ENCODE results near the gene RTN4R.
A peak's percentile ranks its signal among the peaks of the same experiment; 100 is the strongest.
"Not testable (repeated sequence)": the region's sequence is repeated elsewhere in the genome, so short reads cannot be mapped to it uniquely, and the experiment has no call there.

Gene RTN4R

GRCh38 chr22:20263404-20264281 is 4.5 kb downstream of the RTN4R start:
- CTCF ChIA-PET, result interaction anchor here (1.0 kb wide), 1 partner anchor 14 kb away, joined by 3 read pairs; no protein-coding TSS in a partner anchor
- WGBS (ENCODE audit: insufficient coverage), result 90% methylated on average over 11 of the region's 17 CpGs

GRCh38 chr22:20262582-20263147 is 5.5 kb downstream of the RTN4R start:
- Histone ChIP-seq H3K9me3 (ENCODE audit: control extremely low read depth in 1 of 5, control insufficient read depth in 4 of 5, insufficient read depth in 2 of 5, low read depth in 1 of 5, low read length in 4 of 5) (no peaks in the 10 kb centered on the region), H3K27me3 (replicated peaks in 2 of 5; ENCODE audit: control insufficient read depth in 4 of 5, insufficient read depth in 5 of 5, low read length in 4 of 5) (peaks cover 0 to 2% (median 0%) of the 10 kb centered on the region in 5 experiments), H3K4me1 (ENCODE audit: control extremely low read depth in 1 of 4, control insufficient read depth in 4 of 4, insufficient read depth in 4 of 4, low read length in 3 of 4) (peaks cover 0 to 10% (median 8%) of the 10 kb centered on the region in 4 experiments), H3K4me3 (ENCODE audit: control insufficient read depth in 1 of 7, extremely low read depth in 1 of 7, insufficient read depth in 4 of 7, low read depth in 2 of 7, low read length in 6 of 7) (no peak overlapping the region), H3K36me3 (ENCODE audit: control insufficient read depth in 4 of 4, insufficient read depth in 4 of 4, low read length in 3 of 4) (no peaks in the 10 kb centered on the region), H3K27ac (ENCODE audit: insufficient read depth in 1 of 2, low read depth in 1 of 2, low read length in 2 of 2, poor library complexity in 1 of 2, severe bottlenecking in 2 of 2) (no peak overlapping the region)
- WGBS (ENCODE audit: insufficient coverage), result 92% methylated on average over 7 of the region's 7 CpGs
- POLR2A ChIA-PET, result interaction anchor here (0.6 kb wide), 1 partner anchor 217 kb away, joined by 3 read pairs; no protein-coding TSS in a partner anchor
- DNase-seq, result no peak
- CTCF ChIA-PET, result no interaction called here

More at GRCh38 chr22:20263404-20264281, 4.5 kb downstream of the RTN4R start:
- H3K9me3 ChIP-seq (ENCODE audit: control extremely low read depth in 1 of 5, control insufficient read depth in 4 of 5, insufficient read depth in 2 of 5, low read depth in 1 of 5, low read length in 4 of 5); H3K36me3 ChIP-seq (ENCODE audit: control insufficient read depth in 4 of 4, insufficient read depth in 4 of 4, low read length in 3 of 4); H3K27me3 ChIP-seq (replicated peaks in 2 of 5; ENCODE audit: control insufficient read depth in 4 of 5, insufficient read depth in 5 of 5, low read length in 4 of 5); H3K4me3 ChIP-seq (ENCODE audit: control insufficient read depth in 1 of 7, extremely low read depth in 1 of 7, insufficient read depth in 4 of 7, low read depth in 2 of 7, low read length in 6 of 7); DNase-seq; H3K27ac ChIP-seq (ENCODE audit: insufficient read depth in 1 of 2, low read depth in 1 of 2, low read length in 2 of 2, poor library complexity in 1 of 2, severe bottlenecking in 2 of 2); POLR2A ChIA-PET: not testable (repeated sequence)
- H3K4me1 ChIP-seq (ENCODE audit: control extremely low read depth in 1 of 4, control insufficient read depth in 4 of 4, insufficient read depth in 4 of 4, low read length in 3 of 4), result peaks cover 0 to 16% (median 14%) of the 10 kb centered on the region in 4 experiments

GRCh38 chr22:20261848-20262581 is 6.1 kb downstream of the RTN4R start:
- H3K27ac ChIP-seq (ENCODE audit: insufficient read depth in 1 of 2, low read depth in 1 of 2, low read length in 2 of 2, poor library complexity in 1 of 2, severe bottlenecking in 2 of 2), result no peak overlapping the region
- CTCF ChIA-PET, result no interaction called here
- H3K4me3 ChIP-seq (ENCODE audit: control insufficient read depth in 1 of 7, extremely low read depth in 1 of 7, insufficient read depth in 4 of 7, low read depth in 2 of 7, low read length in 6 of 7), result no peak overlapping the region
- no peaks in the 10 kb centered on the region for H3K9me3 ChIP-seq (ENCODE audit: control extremely low read depth in 1 of 5, control insufficient read depth in 4 of 5, insufficient read depth in 2 of 5, low read depth in 1 of 5, low read length in 4 of 5)
- H3K4me1 ChIP-seq (ENCODE audit: control extremely low read depth in 1 of 4, control insufficient read depth in 4 of 4, insufficient read depth in 4 of 4, low read length in 3 of 4), result peaks cover 0 to 3% (median 2%) of the 10 kb centered on the region in 4 experiments
- POLR2A ChIA-PET, result interaction anchor here (0.6 kb wide), 1 partner anchor 216 kb away, joined by 3 read pairs; no protein-coding TSS in a partner anchor
- H3K36me3 ChIP-seq (ENCODE audit: control insufficient read depth in 4 of 4, insufficient read depth in 4 of 4, low read length in 3 of 4), result no peaks in the 10 kb centered on the region
- DNase-seq, result no peak
- H3K27me3 ChIP-seq (replicated peaks in 2 of 5; ENCODE audit: control insufficient read depth in 4 of 5, insufficient read depth in 5 of 5, low read length in 4 of 5), result no peaks in the 10 kb centered on the region
- 98% methylated on average over 14 of the region's 14 CpGs for WGBS (ENCODE audit: insufficient coverage)

- POLR2A ChIA-PET, result no interaction called here
- H3K36me3 ChIP-seq (ENCODE audit: control insufficient read depth in 4 of 4, insufficient read depth in 4 of 4, low read length in 3 of 4), result no peaks in the 10 kb centered on the region
- WGBS (ENCODE audit: insufficient coverage), result 97% methylated on average over 15 of the region's 19 CpGs
- no peak overlapping the region for H3K4me3 ChIP-seq (ENCODE audit: control insufficient read depth in 1 of 7, extremely low read depth in 1 of 7, insufficient read depth in 4 of 7, low read depth in 2 of 7, low read length in 6 of 7)
- H3K27ac ChIP-seq (ENCODE audit: insufficient read depth in 1 of 2, low read depth in 1 of 2, low read length in 2 of 2, poor library complexity in 1 of 2, severe bottlenecking in 2 of 2), result no peak overlapping the region
- no peaks in the 10 kb centered on the region for H3K27me3 ChIP-seq (replicated peaks in 2 of 5; ENCODE audit: control insufficient read depth in 4 of 5, insufficient read depth in 5 of 5, low read length in 4 of 5)
- CTCF ChIA-PET, result no interaction called here
- peaks cover 0 to 2% (median 1%) of the 10 kb centered on the region in 4 experiments for H3K4me1 ChIP-seq (ENCODE audit: control extremely low read depth in 1 of 4, control insufficient read depth in 4 of 4, insufficient read depth in 4 of 4, low read length in 3 of 4)
- DNase-seq, result no peak
- H3K9me3 ChIP-seq (ENCODE audit: control extremely low read depth in 1 of 5, control insufficient read depth in 4 of 5, insufficient read depth in 2 of 5, low read depth in 1 of 5, low read length in 4 of 5), result no peaks in the 10 kb centered on the region
Measured at GRCh38 chr22:20260071-20260765, 7.9 kb downstream of the RTN4R start.

GRCh38 chr22:20259327-20259688 is 8.8 kb downstream of the RTN4R start:
- WGBS (ENCODE audit: insufficient coverage), result 100% methylated on average over 3 of the region's 8 CpGs
- ChIA-PET CTCF (interaction anchor here (1.1 to 2.6 kb wide), 4 partner anchors 15 to 47 kb away, joined by 3 to 8 read pairs (median 4); no protein-coding TSS in a partner anchor), POLR2A (no interaction called here)
- H3K27me3 ChIP-seq (replicated peaks in 2 of 5; ENCODE audit: control insufficient read depth in 4 of 5, insufficient read depth in 5 of 5, low read length in 4 of 5), result no peaks in the 10 kb centered on the region
- no peaks in the 10 kb centered on the region for H3K9me3 ChIP-seq (ENCODE audit: control extremely low read depth in 1 of 5, control insufficient read depth in 4 of 5, insufficient read depth in 2 of 5, low read depth in 1 of 5, low read length in 4 of 5)
- no peak overlapping the region for H3K4me3 ChIP-seq (ENCODE audit: control insufficient read depth in 1 of 7, extremely low read depth in 1 of 7, insufficient read depth in 4 of 7, low read depth in 2 of 7, low read length in 6 of 7)
- DNase-seq, result no peak
- no peaks in the 10 kb centered on the region for H3K36me3 ChIP-seq (ENCODE audit: control insufficient read depth in 4 of 4, insufficient read depth in 4 of 4, low read length in 3 of 4)
- H3K27ac ChIP-seq (ENCODE audit: insufficient read depth in 1 of 2, low read depth in 1 of 2, low read length in 2 of 2, poor library complexity in 1 of 2, severe bottlenecking in 2 of 2), result no peak overlapping the region
- peaks cover 0 to 11% (median 6%) of the 10 kb centered on the region in 4 experiments for H3K4me1 ChIP-seq (ENCODE audit: control extremely low read depth in 1 of 4, control insufficient read depth in 4 of 4, insufficient read depth in 4 of 4, low read length in 3 of 4)

- Histone ChIP-seq H3K9me3 (ENCODE audit: control extremely low read depth in 1 of 5, control insufficient read depth in 4 of 5, insufficient read depth in 2 of 5, low read depth in 1 of 5, low read length in 4 of 5) (no peaks in the 10 kb centered on the region), H3K4me3 (ENCODE audit: control insufficient read depth in 1 of 7, extremely low read depth in 1 of 7, insufficient read depth in 4 of 7, low read depth in 2 of 7, low read length in 6 of 7) (no peak overlapping the region), H3K27me3 (replicated peaks in 2 of 5; ENCODE audit: control insufficient read depth in 4 of 5, insufficient read depth in 5 of 5, low read length in 4 of 5) (no peaks in the 10 kb centered on the region), H3K4me1 (ENCODE audit: control extremely low read depth in 1 of 4, control insufficient read depth in 4 of 4, insufficient read depth in 4 of 4, low read length in 3 of 4) (peaks cover 0 to 13% (median 7%) of the 10 kb centered on the region in 4 experiments), H3K27ac (ENCODE audit: insufficient read depth in 1 of 2, low read depth in 1 of 2, low read length in 2 of 2, poor library complexity in 1 of 2, severe bottlenecking in 2 of 2) (no peak overlapping the region), H3K36me3 (ENCODE audit: control insufficient read depth in 4 of 4, insufficient read depth in 4 of 4, low read length in 3 of 4) (no peaks in the 10 kb centered on the region)
- POLR2A ChIA-PET, result no interaction called here
- WGBS (ENCODE audit: insufficient coverage), result 92% methylated on average over 10 of the region's 18 CpGs
- CTCF ChIA-PET, result interaction anchor here (1.1 to 2.6 kb wide), 6 partner anchors 15 to 123 kb away, joined by 3 to 8 read pairs (median 4); no protein-coding TSS in a partner anchor
- DNase-seq, result peak in 2 of 3 donors; percentile 19 to 36
Measured at GRCh38 chr22:20258584-20259326, 9.4 kb downstream of the RTN4R start.
